ENCODE results near the gene DNAH12.

- TF ChIP-seq CTCF (conservative IDR thresholded peaks at IDR 0.05; ENCODE audit: low read depth, low read length) (no peak), EZH2 (IDR thresholded peaks at IDR 0.05; ENCODE audit: low read length, unreplicated experiment) (no peak)
Observed at GRCh38 chr3:57497904-57498303, 46.2 kb downstream of the DNAH12 start.
